Measurements from ENCODE around the gene FNDC3B.
"Not testable (repeated sequence)": the region's sequence is repeated elsewhere in the genome, so short reads cannot be mapped to it uniquely, and the experiment has no call there.

FNDC3B gene

DNA sequence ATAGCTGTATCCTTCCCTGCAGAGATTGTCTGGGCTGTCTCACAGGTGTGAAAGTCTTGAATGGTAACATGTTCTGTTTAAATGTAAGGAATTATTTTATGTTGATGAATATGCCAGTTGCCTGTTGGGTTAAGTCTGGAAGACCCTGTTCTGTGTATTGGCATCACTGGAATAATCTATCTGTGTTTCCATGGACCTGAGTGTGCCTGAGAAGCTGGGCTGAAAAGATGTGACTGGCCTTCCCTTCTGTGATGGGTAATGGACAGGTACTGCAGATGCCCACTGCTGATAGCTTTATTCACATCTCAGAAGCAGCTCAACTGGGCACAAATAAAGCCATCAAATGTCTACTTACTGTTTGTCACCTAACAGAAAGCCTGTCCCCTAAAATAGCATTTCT is 196.3 kb downstream of the FNDC3B start:
- no peak overlapping the region for H3K4me3 ChIP-seq (ENCODE audit: low read depth in 1 of 5, low read length in 5 of 5)
- H3K36me3 ChIP-seq (ENCODE audit: control insufficient read depth in 5 of 5, insufficient read depth in 5 of 5, low read length in 5 of 5): peaks cover 0 to 3% (median 0%) of the 10 kb centered on the region in 5 donors
- H3K9ac ChIP-seq (ENCODE audit: low read length in 5 of 5): no peak overlapping the region
- no peaks in the 10 kb centered on the region for H3K27me3 ChIP-seq (ENCODE audit: control insufficient read depth in 5 of 5, insufficient read depth in 4 of 5, low read length in 5 of 5)
- H3K9me3 ChIP-seq (ENCODE audit: control insufficient read depth in 5 of 5, low read length in 5 of 5): no peaks in the 10 kb centered on the region
- peaks cover 0 to 5% (median 0%) of the 10 kb centered on the region in 5 donors for H3K4me1 ChIP-seq (ENCODE audit: control insufficient read depth in 5 of 5, insufficient read depth in 5 of 5, low read length in 5 of 5)
- no peak overlapping the region for H3K27ac ChIP-seq (ENCODE audit: low read depth, low read length)

DNA sequence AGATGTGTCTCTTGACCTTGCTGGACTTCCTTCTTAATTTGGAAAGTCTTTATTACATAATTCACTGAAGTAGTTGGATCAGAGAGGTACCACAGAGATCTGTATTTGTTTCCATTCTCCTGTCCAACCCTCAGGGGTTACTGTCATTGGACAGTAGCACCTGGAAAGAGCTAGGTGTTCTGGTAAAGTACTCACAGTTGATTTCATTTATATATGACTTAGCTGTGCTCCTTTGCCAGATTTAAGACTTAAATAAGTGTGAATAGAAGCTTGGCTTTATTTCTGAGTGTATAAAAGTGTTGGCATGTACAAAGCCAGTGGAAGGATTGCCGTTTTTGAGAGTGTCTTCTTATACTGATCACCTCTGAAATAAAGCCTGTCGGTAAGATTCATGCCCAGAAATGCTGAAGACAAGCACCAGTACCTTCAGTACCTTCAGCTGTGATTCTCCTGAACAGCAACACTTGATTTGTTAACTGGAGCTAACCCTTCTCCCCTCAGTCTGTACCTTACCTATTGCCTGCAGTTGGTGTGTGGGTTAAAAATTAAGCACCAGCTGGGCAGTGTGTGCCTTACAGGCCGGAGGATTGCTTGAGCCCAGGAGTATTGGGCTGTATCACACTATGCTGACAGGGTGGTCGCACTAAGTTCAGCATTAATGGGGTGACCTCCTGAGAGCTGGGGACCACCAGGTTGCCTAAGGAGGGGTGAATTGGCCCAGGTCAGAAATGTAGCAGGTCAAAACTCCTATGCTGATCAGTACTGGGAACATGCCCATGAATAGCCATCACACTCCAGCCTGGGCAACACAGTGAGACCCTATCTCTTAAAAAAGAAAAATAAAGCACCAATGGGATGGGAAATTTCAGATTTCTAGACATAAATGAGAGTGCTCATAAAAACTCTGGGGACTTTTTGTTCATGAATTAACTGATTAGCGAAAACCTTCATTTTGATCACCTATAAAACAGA is 197.7 kb downstream of the FNDC3B start:
- Histone ChIP-seq H3K36me3 (ENCODE audit: control insufficient read depth in 5 of 5, insufficient read depth in 5 of 5, low read length in 5 of 5) (peaks cover 0 to 6% (median 0%) of the 10 kb centered on the region in 5 donors), H3K9ac (ENCODE audit: low read length in 5 of 5) (no peak overlapping the region), H3K27me3 (ENCODE audit: control insufficient read depth in 5 of 5, insufficient read depth in 4 of 5, low read length in 5 of 5) (no peaks in the 10 kb centered on the region), H3K27ac (ENCODE audit: low read depth, low read length) (no peak overlapping the region), H3K4me3 (ENCODE audit: low read depth in 1 of 5, low read length in 5 of 5) (no peak overlapping the region), H3K4me1 (ENCODE audit: control insufficient read depth in 5 of 5, insufficient read depth in 5 of 5, low read length in 5 of 5) (peaks cover 0 to 5% (median 0%) of the 10 kb centered on the region in 5 donors), H3K9me3 (ENCODE audit: control insufficient read depth in 5 of 5, low read length in 5 of 5) (peaks cover 0 to 1% (median 0%) of the 10 kb centered on the region in 5 donors)

DNA sequence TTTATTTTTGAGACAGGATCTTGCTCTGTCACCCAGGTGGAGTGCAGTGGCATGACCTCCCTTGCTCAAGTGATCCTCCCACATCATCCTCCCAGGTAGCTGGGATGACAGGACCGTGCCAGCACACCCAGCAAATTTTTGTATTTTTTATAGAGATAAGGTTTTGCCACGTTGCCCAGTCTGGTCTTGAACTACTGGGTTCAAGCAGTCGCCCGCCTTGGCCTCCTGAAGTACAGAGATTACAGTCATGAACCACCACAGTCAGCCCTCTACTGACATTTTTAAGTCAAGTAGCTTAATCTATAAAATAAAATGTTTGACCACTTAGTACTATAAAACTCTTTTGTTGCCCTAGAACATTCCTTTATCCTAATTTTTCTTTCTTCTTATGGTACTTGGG is 198.8 kb downstream of the FNDC3B start:
- Histone ChIP-seq H3K36me3 (ENCODE audit: control insufficient read depth in 5 of 5, insufficient read depth in 5 of 5, low read length in 5 of 5) (peaks cover 0 to 6% (median 2%) of the 10 kb centered on the region in 5 donors), H3K4me3 (ENCODE audit: low read depth in 1 of 5, low read length in 5 of 5) (no peak overlapping the region), H3K27ac (ENCODE audit: low read depth, low read length) (no peak overlapping the region), H3K27me3 (ENCODE audit: control insufficient read depth in 5 of 5, insufficient read depth in 4 of 5, low read length in 5 of 5) (no peaks in the 10 kb centered on the region), H3K9me3 (ENCODE audit: control insufficient read depth in 5 of 5, low read length in 5 of 5) (peaks cover 0 to 6% (median 0%) of the 10 kb centered on the region in 5 donors), H3K4me1 (ENCODE audit: control insufficient read depth in 5 of 5, insufficient read depth in 5 of 5, low read length in 5 of 5) (peaks cover 0 to 5% (median 0%) of the 10 kb centered on the region in 5 donors), H3K9ac (ENCODE audit: low read length in 5 of 5) (no peak overlapping the region)

DNA sequence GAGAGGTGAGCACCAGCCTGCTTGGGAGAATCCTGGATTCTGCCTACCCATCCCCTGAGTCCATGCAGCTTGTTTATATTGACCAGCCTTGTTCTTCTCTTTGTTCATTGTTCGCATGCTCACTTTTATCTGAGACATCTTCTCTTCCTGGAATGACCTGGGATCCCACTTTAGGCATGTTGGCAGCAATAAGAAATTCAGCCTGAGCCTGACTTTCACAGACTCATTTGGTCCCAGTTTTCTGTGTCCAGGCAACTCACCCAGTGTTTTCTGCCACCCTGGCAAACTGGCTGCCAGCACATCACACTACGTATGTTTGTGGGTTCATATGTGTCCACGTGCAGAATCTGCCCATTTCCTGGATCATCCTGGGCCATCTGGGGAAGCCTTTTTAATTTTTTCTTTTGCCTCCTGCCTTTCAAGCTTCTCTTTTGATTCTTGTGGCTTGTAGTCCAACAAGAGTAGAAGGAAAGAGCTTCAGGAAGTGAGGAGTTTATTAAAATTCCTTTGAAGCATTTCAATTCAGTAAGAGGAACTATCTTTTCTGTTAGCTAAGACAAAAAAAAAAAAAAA is 199.9 kb downstream of the FNDC3B start:
- Histone ChIP-seq H3K27ac (ENCODE audit: low read depth, low read length) (no peak overlapping the region), H3K4me1 (ENCODE audit: control insufficient read depth in 5 of 5, insufficient read depth in 5 of 5, low read length in 5 of 5) (peaks cover 0 to 5% (median 0%) of the 10 kb centered on the region in 5 donors), H3K27me3 (ENCODE audit: control insufficient read depth in 5 of 5, insufficient read depth in 4 of 5, low read length in 5 of 5) (no peaks in the 10 kb centered on the region), H3K4me3 (ENCODE audit: low read depth in 1 of 5, low read length in 5 of 5) (no peak overlapping the region), H3K36me3 (ENCODE audit: control insufficient read depth in 5 of 5, insufficient read depth in 5 of 5, low read length in 5 of 5) (peaks cover 0 to 12% (median 2%) of the 10 kb centered on the region in 5 donors), H3K9me3 (ENCODE audit: control insufficient read depth in 5 of 5, low read length in 5 of 5) (peaks cover 0 to 6% (median 0%) of the 10 kb centered on the region in 5 donors), H3K9ac (ENCODE audit: low read length in 5 of 5) (no peak overlapping the region)

DNA sequence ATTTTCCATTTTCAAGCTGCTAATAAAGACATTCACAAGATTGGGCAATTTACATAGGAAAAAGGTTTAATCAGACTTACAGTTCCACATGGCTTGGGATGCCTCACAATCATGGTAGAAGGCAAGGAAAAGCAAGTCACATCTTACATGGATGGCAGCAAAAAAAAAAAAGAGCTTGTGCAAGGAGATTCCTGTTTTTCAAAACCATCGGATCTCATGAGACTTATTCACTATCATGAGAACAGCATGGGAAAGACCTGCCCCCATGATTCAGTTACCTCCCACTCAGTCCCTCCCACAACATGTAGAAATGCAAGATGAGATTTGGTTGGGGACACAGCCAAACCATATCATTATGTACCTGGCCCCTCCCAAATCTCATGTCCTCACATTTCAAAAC is 202.0 kb downstream of the FNDC3B start:
- Histone ChIP-seq H3K27me3 (ENCODE audit: control insufficient read depth in 5 of 5, insufficient read depth in 4 of 5, low read length in 5 of 5) (no peaks in the 10 kb centered on the region), H3K9ac (ENCODE audit: low read length in 5 of 5) (no peak overlapping the region), H3K4me3 (ENCODE audit: low read depth in 1 of 5, low read length in 5 of 5) (no peak overlapping the region), H3K36me3 (ENCODE audit: control insufficient read depth in 5 of 5, insufficient read depth in 5 of 5, low read length in 5 of 5) (peaks cover 0 to 12% (median 2%) of the 10 kb centered on the region in 5 donors), H3K9me3 (ENCODE audit: control insufficient read depth in 5 of 5, low read length in 5 of 5) (peaks cover 0 to 6% (median 0%) of the 10 kb centered on the region in 5 donors), H3K27ac (ENCODE audit: low read depth, low read length) (peak overlapping the region; percentile 2), H3K4me1 (ENCODE audit: control insufficient read depth in 5 of 5, insufficient read depth in 5 of 5, low read length in 5 of 5) (peaks cover 0 to 10% (median 7%) of the 10 kb centered on the region in 5 donors)

DNA sequence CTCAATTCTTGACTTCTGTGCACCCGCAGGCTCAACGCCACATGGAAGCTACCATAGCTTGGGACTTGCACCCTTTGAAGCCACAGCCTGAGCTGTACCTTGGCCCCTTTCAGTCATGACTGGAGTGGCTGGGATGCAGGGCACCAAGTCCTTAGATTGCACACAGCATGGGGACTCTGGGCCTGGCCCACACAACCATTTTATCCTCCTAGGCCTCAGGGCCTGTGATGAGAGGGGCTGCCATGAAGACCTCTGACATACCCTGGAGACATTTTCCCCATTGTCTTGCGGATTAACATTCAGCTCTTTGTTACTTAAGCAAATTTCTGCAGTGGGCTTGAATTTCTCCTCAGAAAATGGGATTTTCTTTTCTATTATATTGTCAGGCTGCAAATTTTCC is 203.1 kb downstream of the FNDC3B start:
- Histone ChIP-seq H3K36me3 (ENCODE audit: control insufficient read depth in 5 of 5, insufficient read depth in 5 of 5, low read length in 5 of 5) (peaks cover 0 to 12% (median 3%) of the 10 kb centered on the region in 5 donors), H3K4me1 (ENCODE audit: control insufficient read depth in 5 of 5, insufficient read depth in 5 of 5, low read length in 5 of 5) (peaks cover 0 to 14% (median 11%) of the 10 kb centered on the region in 5 donors)
- H3K9ac ChIP-seq (ENCODE audit: low read length in 5 of 5); H3K4me3 ChIP-seq (ENCODE audit: low read depth in 1 of 5, low read length in 5 of 5); H3K9me3 ChIP-seq (ENCODE audit: control insufficient read depth in 5 of 5, low read length in 5 of 5); H3K27ac ChIP-seq (ENCODE audit: low read depth, low read length); H3K27me3 ChIP-seq (ENCODE audit: control insufficient read depth in 5 of 5, insufficient read depth in 4 of 5, low read length in 5 of 5): not testable (repeated sequence)

DNA sequence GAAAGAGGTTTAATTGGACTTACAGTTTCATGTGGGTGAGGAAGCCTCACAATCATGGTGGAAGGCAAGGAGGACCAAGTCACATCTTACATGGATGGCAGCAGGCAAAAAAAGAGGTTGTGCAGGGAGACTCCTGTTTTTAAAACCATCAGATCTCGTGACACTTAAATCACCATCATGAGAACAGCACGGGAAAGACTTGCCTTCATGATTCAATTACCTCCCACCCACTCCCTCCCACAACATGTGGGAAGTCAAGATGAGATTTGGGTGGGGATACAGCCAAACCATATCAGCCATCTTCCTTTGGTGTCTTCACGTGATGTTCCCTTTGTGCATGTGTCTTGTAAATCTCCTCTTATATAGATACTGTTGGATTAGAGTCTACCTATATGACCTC is 204.0 kb downstream of the FNDC3B start:
- H3K4me3 ChIP-seq (ENCODE audit: low read depth in 1 of 5, low read length in 5 of 5); H3K9ac ChIP-seq (ENCODE audit: low read length in 5 of 5); H3K9me3 ChIP-seq (ENCODE audit: control insufficient read depth in 5 of 5, low read length in 5 of 5); H3K27me3 ChIP-seq (ENCODE audit: control insufficient read depth in 5 of 5, insufficient read depth in 4 of 5, low read length in 5 of 5): not testable (repeated sequence)
- Histone ChIP-seq H3K27ac (ENCODE audit: low read depth, low read length) (peak overlapping the region; percentile 19), H3K36me3 (ENCODE audit: control insufficient read depth in 5 of 5, insufficient read depth in 5 of 5, low read length in 5 of 5) (peaks cover 0 to 16% (median 10%) of the 10 kb centered on the region in 5 donors), H3K4me1 (ENCODE audit: control insufficient read depth in 5 of 5, insufficient read depth in 5 of 5, low read length in 5 of 5) (peaks cover 0 to 14% (median 11%) of the 10 kb centered on the region in 5 donors)

DNA sequence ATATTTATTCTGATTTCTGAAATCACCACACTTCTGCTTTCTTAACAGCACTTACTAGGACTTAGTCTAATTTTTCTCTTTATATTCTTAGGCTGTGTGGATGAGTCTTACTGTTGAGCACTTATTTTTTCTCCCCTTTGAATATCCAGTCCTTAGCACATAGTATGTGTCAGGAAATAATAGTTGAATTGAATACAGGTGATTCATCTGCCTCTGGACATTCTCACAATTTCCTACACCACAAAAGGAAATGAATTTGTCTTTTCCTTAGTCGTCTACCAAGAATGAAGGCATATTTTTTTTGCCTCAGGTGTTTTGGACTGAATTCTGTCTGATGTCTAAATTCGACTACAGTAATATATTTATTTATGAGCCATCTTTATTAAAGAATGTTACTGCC is 204.6 kb downstream of the FNDC3B start:
- H3K27ac ChIP-seq (ENCODE audit: low read depth, low read length): peak overlapping the region; percentile 19
- no peaks in the 10 kb centered on the region for H3K27me3 ChIP-seq (ENCODE audit: control insufficient read depth in 5 of 5, insufficient read depth in 4 of 5, low read length in 5 of 5)
- H3K4me3 ChIP-seq (ENCODE audit: low read depth in 1 of 5, low read length in 5 of 5): no peak overlapping the region
- peaks cover 0 to 6% (median 0%) of the 10 kb centered on the region in 5 donors for H3K9me3 ChIP-seq (ENCODE audit: control insufficient read depth in 5 of 5, low read length in 5 of 5)
- peaks cover 0 to 16% (median 10%) of the 10 kb centered on the region in 5 donors for H3K36me3 ChIP-seq (ENCODE audit: control insufficient read depth in 5 of 5, insufficient read depth in 5 of 5, low read length in 5 of 5)
- peaks cover 0 to 14% (median 10%) of the 10 kb centered on the region in 5 donors for H3K4me1 ChIP-seq (ENCODE audit: control insufficient read depth in 5 of 5, insufficient read depth in 5 of 5, low read length in 5 of 5)
- no peak overlapping the region for H3K9ac ChIP-seq (ENCODE audit: low read length in 5 of 5)

DNA sequence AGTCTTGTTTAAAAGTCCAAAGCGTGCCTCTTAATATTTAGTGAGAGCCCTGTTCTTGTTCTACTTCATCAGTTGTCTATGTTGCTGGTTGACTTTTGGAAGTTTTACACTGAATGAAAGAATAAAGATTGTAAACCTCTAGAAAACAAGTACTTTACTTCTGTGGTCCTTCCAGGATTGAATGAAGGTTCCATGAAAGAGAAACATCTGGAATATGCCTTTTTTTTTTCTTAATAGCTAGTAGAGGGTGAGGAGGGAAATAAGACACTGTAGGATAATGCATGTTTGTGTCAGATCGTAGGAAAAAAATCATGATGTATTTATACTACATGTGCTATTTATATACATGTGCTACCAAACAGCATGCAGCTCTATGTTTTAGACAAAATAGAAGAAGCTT is 205.9 kb downstream of the FNDC3B start:
- Histone ChIP-seq H3K27me3 (ENCODE audit: control insufficient read depth in 5 of 5, insufficient read depth in 4 of 5, low read length in 5 of 5) (no peaks in the 10 kb centered on the region), H3K36me3 (ENCODE audit: control insufficient read depth in 5 of 5, insufficient read depth in 5 of 5, low read length in 5 of 5) (peaks cover 0 to 16% (median 10%) of the 10 kb centered on the region in 5 donors), H3K4me1 (ENCODE audit: control insufficient read depth in 5 of 5, insufficient read depth in 5 of 5, low read length in 5 of 5) (peaks cover 0 to 14% (median 7%) of the 10 kb centered on the region in 5 donors), H3K9me3 (ENCODE audit: control insufficient read depth in 5 of 5, low read length in 5 of 5) (peaks cover 0 to 6% (median 0%) of the 10 kb centered on the region in 5 donors), H3K27ac (ENCODE audit: low read depth, low read length) (no peak overlapping the region), H3K4me3 (ENCODE audit: low read depth in 1 of 5, low read length in 5 of 5) (no peak overlapping the region), H3K9ac (ENCODE audit: low read length in 5 of 5) (no peak overlapping the region)
